Peyer's patch (tissue), 4 donors: ENCODE data around the gene VSIG8. TPM values are rescaled to one million over a fixed set of nuclear protein-coding genes. Genes with fewer than 3 reads are reported as not detected.

Experiments used
- DNase-seq, 3 donors: peaks; one replicate each; pipeline ENCODE4 v3.0.0-alpha.2; 2017 to 2019
- H3K27ac ChIP-seq, 4 donors: fragments of 200-600 bp; sonication (generic); one replicate each; pipeline ENCODE4 v1.5.1; 2016 to 2019
- H3K27me3 ChIP-seq, 2 donors: fragments of 200-600 bp; sonication (generic); one replicate each; pipeline ENCODE4 v1.5.1; 2019
- H3K36me3 ChIP-seq, 3 donors: fragments of 200-600 bp; sonication (generic); one replicate each; pipeline ENCODE4 v1.5.1; 2016 to 2019
- H3K4me1 ChIP-seq, 4 donors: fragments of 200-600 bp; sonication (generic); one replicate each; pipeline ENCODE4 v1.5.1; 2016 to 2019
- H3K4me3 ChIP-seq, 4 donors: fragments of 200-600 bp; sonication (generic); 1 replicate in 3 of 4; 2 replicates in 1 of 4; pipeline ENCODE4 v1.5.1; 2016 to 2019; ENCODE audit warnings: mild to moderate bottlenecking in 1 of 4
- H3K9me3 ChIP-seq, 4 donors: fragments of 200-600 bp; sonication (generic); one replicate each; pipeline ENCODE4 v1.5.1; 2016 to 2019; ENCODE audit warnings: mild to moderate bottlenecking in 1 of 4
- POLR2A ChIP-seq, 2 donors: fragments of 450-650 bp; IDR thresholded peaks; one replicate each; pipeline ENCODE4 v1.5.1; 2017; ENCODE audit warnings: antibody characterized with exemption in 2 of 2, mild to moderate bottlenecking in 2 of 2, moderate library complexity in 2 of 2
- total RNA-seq, 4 donors: library from RNA; depleted of rRNA; stranded (reverse); fragments of >200 nt; gene quantifications; one replicate each; pipeline ENCODE4 v1.1.0, GENCODE V29; 2016
- TF ChIP-seq, protein P1 (sequence below), 6 experiments: fragments of 450-650 bp in 4 of 6; fragments of 200-600 bp in 2 of 6; sonication (generic) in 1 of 6; IDR thresholded peaks; one replicate each; pipeline ENCODE4 v1.5.1; 2017 to 2019; ENCODE audit warnings: antibody characterized with exemption in 6 of 6, mild to moderate bottlenecking in 3 of 6, moderate library complexity in 1 of 6

Gene VSIG8
- total RNA-seq, 4 donors from 2014 or later = 0.85 TPM; not detected in 3

DNA sequence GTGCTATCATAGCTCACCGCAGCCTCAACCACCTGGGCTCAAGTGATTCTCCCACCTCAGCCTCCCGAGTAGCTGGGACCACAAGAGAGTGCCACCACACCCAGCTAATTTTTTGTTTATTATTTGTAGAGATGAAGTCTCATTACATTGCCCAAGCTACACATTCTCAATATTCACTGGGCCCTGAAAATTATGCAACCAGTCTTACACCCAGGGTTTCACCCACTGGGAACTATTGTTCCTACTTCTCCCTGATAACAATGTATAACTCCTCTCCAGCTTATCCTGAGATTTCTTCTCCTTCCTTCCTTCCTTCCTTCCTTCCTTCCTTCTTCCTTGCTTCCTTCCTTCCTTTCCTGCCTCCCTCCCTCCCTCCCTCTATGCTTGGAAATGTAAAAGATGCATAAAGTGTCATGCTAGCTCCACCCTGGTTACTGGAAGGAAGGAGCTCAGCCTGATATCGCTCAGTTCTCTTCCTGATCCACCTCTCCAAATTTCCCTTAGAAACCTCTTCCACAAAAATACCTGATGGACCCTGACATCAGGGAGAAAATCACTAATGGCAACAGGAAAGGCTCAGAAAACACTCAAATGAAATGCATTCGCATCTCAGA is 11.2 kb upstream of the VSIG8 start:
- H3K27me3 ChIP-seq = no peaks in the 10 kb centered on the region
- peaks cover 0 to 5% (median 0%) of the 10 kb centered on the region in 4 donors for H3K4me1 ChIP-seq
- H3K9me3 ChIP-seq = no peaks in the 10 kb centered on the region
- no peak overlapping the region for H3K27ac ChIP-seq
- no peak for TF ChIP-seq POLR2A (IDR thresholded peaks at IDR 0.05)
- TF ChIP-seq, protein P1, sequence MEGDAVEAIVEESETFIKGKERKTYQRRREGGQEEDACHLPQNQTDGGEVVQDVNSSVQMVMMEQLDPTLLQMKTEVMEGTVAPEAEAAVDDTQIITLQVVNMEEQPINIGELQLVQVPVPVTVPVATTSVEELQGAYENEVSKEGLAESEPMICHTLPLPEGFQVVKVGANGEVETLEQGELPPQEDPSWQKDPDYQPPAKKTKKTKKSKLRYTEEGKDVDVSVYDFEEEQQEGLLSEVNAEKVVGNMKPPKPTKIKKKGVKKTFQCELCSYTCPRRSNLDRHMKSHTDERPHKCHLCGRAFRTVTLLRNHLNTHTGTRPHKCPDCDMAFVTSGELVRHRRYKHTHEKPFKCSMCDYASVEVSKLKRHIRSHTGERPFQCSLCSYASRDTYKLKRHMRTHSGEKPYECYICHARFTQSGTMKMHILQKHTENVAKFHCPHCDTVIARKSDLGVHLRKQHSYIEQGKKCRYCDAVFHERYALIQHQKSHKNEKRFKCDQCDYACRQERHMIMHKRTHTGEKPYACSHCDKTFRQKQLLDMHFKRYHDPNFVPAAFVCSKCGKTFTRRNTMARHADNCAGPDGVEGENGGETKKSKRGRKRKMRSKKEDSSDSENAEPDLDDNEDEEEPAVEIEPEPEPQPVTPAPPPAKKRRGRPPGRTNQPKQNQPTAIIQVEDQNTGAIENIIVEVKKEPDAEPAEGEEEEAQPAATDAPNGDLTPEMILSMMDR (IDR thresholded peaks at IDR 0.05) = no peak
- no peak for DNase-seq
- H3K4me3 ChIP-seq = no peak overlapping the region
- no peaks in the 10 kb centered on the region for H3K36me3 ChIP-seq

DNA sequence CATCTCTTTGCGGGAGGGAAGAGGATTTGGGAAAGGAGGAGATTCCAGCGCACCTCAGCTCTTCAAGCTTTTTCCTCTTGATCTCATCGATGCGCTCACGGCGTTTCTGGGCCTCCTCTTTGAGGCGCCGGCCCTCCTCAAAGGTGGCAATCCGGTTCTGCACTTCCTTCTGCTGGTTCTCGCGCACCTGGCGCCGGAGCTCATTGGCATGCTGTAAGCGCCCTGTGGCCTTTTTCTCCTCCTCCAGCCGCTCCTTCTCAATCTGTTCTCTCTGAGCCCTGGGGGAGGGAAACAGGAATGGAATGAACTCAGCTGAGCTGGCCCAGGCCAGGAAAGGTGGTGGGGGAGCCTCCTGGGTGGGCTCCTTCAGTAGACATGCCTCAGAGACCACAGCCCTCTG is 10.4 kb upstream of the VSIG8 start:
- H3K4me3 ChIP-seq = no peak overlapping the region
- H3K27ac ChIP-seq = no peak overlapping the region
- no peaks in the 10 kb centered on the region for H3K36me3 ChIP-seq
- H3K9me3 ChIP-seq = no peaks in the 10 kb centered on the region
- H3K27me3 ChIP-seq = no peaks in the 10 kb centered on the region
- DNase-seq = no peak
- H3K4me1 ChIP-seq = peaks cover 0 to 12% (median 0%) of the 10 kb centered on the region in 4 donors
- TF ChIP-seq, protein P1 (IDR thresholded peaks at IDR 0.05) = no peak
- TF ChIP-seq POLR2A (IDR thresholded peaks at IDR 0.05) = no peak

DNA sequence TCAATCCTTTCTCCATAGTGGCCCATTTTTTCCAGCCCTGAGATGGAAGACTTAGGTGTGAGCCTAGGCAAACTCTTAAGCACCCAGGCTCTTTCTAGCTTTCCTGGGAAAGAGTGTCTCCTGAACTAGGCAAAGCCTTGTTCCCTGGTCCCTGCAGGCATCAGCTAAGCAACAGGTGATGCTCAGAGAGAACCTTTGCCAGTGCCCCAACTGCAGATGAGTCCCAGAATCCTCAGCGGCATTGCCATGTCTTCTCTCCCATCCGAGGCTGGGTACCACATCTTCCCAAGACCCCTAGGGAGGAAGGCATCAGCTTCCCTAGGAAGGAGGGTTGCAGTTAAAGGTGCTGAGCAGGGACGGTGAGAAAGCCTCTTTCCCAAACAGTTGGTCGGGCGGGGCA is 8.2 kb upstream of the VSIG8 start:
- no peaks in the 10 kb centered on the region for H3K9me3 ChIP-seq
- no peaks in the 10 kb centered on the region for H3K36me3 ChIP-seq
- no peak overlapping the region for H3K4me3 ChIP-seq
- TF ChIP-seq, protein P1 (IDR thresholded peaks at IDR 0.05) = no peak
- no peak for TF ChIP-seq POLR2A (IDR thresholded peaks at IDR 0.05)
- no peak overlapping the region for H3K27ac ChIP-seq
- no peaks in the 10 kb centered on the region for H3K27me3 ChIP-seq
- H3K4me1 ChIP-seq = peaks cover 0 to 22% (median 3%) of the 10 kb centered on the region in 4 donors
- DNase-seq = no peak

DNA sequence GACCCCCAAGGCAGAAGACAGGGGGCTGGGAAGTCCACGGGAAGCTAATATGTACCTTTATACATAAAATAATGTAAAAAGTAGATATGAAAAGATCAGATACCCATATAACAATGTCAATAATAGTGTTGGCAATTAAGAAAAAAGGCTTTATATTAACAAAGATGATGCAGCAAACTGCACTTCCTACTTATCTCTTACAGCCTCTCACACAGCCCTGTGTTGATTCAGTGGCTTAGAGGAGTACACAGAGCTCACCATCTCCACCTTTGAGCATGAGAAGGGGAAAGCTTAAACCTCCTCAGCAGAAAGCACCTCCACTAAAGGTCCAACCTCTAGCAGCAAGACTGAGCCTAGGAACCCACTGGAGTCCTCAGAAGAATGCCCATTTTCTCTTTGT is 7.2 kb upstream of the VSIG8 start:
- Histone ChIP-seq H3K9me3 (no peaks in the 10 kb centered on the region), H3K4me3 (no peak overlapping the region), H3K27ac (no peak overlapping the region), H3K36me3 (no peaks in the 10 kb centered on the region), H3K4me1 (peaks cover 0 to 22% (median 3%) of the 10 kb centered on the region in 4 donors), H3K27me3 (no peaks in the 10 kb centered on the region)
- TF ChIP-seq, protein P1 (IDR thresholded peaks at IDR 0.05) = no peak
- no peak for TF ChIP-seq POLR2A (IDR thresholded peaks at IDR 0.05)
- DNase-seq = no peak

DNA sequence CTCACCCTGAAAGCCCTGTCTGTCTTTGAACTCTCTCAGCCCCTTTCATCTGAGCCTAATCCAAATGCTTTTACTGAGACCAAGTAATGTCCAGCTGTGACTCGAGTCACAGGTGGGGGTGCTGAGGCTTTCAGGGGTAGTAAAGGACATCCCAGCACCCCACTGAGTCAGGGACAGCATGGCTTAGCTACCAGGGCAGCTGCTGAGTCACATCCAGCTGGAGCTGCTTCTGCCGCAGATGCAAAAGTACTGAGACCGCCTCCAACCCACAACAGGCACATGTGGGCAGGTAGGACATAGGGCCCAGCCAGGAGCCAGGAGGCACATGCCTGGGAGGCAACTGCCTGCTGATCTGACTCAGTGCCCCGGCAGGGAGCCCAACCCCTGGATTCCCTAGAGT is 6.7 kb upstream of the VSIG8 start:
- H3K4me3 ChIP-seq = no peak overlapping the region
- no peak for DNase-seq
- H3K27ac ChIP-seq = no peak overlapping the region
- H3K9me3 ChIP-seq = no peaks in the 10 kb centered on the region
- H3K36me3 ChIP-seq = no peaks in the 10 kb centered on the region
- no peaks in the 10 kb centered on the region for H3K27me3 ChIP-seq
- TF ChIP-seq, protein P1 (IDR thresholded peaks at IDR 0.05) = no peak
- no peak for TF ChIP-seq POLR2A (IDR thresholded peaks at IDR 0.05)
- peaks cover 0 to 22% (median 3%) of the 10 kb centered on the region in 4 donors for H3K4me1 ChIP-seq
